IMR-90 (cell line): Measurements from ENCODE around the gene DYSF.
"Not testable (repeated sequence)": the region's sequence is repeated elsewhere in the genome, so short reads cannot be mapped to it uniquely, and the experiment has no call there.

ENCODE experiments used
- BHLHE40 ChIP-seq: fragments of 150-350 bp; IDR thresholded peaks from 2 replicates; pipeline ENCODE4 v1.6.1; 2016; ENCODE audit warnings: mild to moderate bottlenecking, low read depth, low read length
- CEBPB ChIP-seq: IDR thresholded peaks from 2 replicates; pipeline ENCODE4 v1.6.1; 2012; ENCODE audit warnings: low read depth, low read length, improper control_type of control experiment
- CTCF ChIP-seq: conservative IDR thresholded peaks from 2 replicates; pipeline ENCODE4 v1.5.1; 2012; ENCODE audit warnings: mild to moderate bottlenecking, low read depth, low read length, improper control_type of control experiment
- FOS ChIP-seq: fragments of 150-350 bp; IDR thresholded peaks from 2 replicates; pipeline ENCODE4 v1.6.1; 2016; ENCODE audit warnings: low read depth, low read length
- MXI1 ChIP-seq: IDR thresholded peaks from 2 replicates; pipeline ENCODE4 v1.6.1; 2012; ENCODE audit warnings: low read depth, mild to moderate bottlenecking, low read length, moderate library complexity, borderline replicate concordance
- POLR2A ChIP-seq: IDR thresholded peaks from 2 replicates; pipeline ENCODE4 v1.6.1; 2012; ENCODE audit warnings: mild to moderate bottlenecking, low read depth, low read length
- RAD21 ChIP-seq: IDR thresholded peaks from 2 replicates; pipeline ENCODE4 v1.6.1; 2012; ENCODE audit warnings: low read length, improper control_type of control experiment
- SMC3 ChIP-seq: fragments of 150-350 bp; IDR thresholded peaks from 2 replicates; pipeline ENCODE4 v1.6.1; 2016; ENCODE audit warnings: low read depth, mild to moderate bottlenecking, antibody characterized with exemption, low read length, moderate library complexity
- USF2 ChIP-seq: fragments of 150-350 bp; IDR thresholded peaks from 2 replicates; pipeline ENCODE4 v1.6.1; 2017; ENCODE audit warnings: mild to moderate bottlenecking, antibody characterized with exemption, low read length, low read depth

GRCh38 chr2:71445142-71445541 lies 8.2 kb upstream of the DYSF start:
- not testable (repeated sequence) for TF ChIP-seq CTCF, RAD21, POLR2A, CEBPB, SMC3, FOS, USF2, BHLHE40, MXI1
